Cardiac fibroblast (primary cell): Measurements from ENCODE around the gene PARP11.

Source experiments
- DNase-seq, 2 donors: peaks; one replicate each; pipeline versions ENCODE4 v3.0.0 to v3.0.0-alpha.2; 2010; ENCODE audit warnings: low read depth in 2 of 2
- H3K4me3 ChIP-seq, 2 donors: replicated peaks in 1 of 2; 1 replicate in 1 of 2; 2 replicates in 1 of 2; pipeline ENCODE4 v1.5.1; 2011; ENCODE audit warnings: low read depth in 2 of 2, low read length in 2 of 2, mild to moderate bottlenecking in 2 of 2, moderate library complexity in 1 of 2
- TF ChIP-seq, protein P1 (sequence below): IDR thresholded peaks from one replicate; pipeline ENCODE4 v1.5.1; 2011; ENCODE audit warnings: low read depth, mild to moderate bottlenecking, low read length, inconsistent platforms

The PARP11 gene, protein sequence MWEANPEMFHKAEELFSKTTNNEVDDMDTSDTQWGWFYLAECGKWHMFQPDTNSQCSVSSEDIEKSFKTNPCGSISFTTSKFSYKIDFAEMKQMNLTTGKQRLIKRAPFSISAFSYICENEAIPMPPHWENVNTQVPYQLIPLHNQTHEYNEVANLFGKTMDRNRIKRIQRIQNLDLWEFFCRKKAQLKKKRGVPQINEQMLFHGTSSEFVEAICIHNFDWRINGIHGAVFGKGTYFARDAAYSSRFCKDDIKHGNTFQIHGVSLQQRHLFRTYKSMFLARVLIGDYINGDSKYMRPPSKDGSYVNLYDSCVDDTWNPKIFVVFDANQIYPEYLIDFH

DNA sequence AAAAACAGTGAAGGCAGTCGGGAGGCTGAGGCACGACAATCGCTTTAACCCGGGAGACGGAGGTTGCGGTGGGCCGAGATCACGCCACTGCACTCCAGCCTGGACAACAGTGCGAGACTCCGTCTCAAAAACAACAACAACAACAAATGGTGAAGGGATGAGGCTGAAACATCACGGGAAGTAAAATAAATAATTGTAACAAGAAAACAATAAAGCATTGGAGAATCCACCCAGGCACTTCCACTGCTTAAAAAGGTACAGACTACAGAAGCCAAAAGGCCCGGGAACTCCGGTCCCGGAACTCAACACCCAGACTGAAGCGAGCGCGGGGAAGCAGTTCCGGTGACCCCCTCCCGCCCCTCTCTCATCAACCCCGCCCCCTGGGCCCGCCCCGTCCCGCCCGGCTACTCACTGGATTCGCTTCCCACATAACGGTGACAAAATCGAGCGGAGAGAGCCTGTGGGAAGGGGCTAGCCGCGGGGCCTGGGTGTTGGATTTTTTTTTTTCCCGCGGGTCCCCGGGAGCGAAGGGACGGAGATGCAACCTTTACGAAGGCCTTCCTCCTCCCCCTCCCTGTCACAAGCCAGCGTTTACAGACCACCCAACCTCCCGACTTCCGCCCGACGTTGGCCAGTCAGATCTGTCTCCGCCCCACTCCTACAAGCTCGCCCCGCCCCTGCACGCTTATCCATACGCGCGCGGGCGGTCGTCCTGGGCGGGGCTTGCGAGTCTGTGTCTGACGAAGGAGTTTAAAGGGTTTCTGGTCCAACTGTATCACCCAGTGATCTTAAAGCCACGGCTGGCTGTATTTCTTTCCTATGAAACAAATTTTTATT is at the start of gene PARP11:
PARP11 (minus strand) TSS at position 600 of the 837 bp plus-strand sequence; CDS start at position 430, 170 bp downstream.
- peak; percentile 96 to 97 for DNase-seq
- TF ChIP-seq, protein P1, sequence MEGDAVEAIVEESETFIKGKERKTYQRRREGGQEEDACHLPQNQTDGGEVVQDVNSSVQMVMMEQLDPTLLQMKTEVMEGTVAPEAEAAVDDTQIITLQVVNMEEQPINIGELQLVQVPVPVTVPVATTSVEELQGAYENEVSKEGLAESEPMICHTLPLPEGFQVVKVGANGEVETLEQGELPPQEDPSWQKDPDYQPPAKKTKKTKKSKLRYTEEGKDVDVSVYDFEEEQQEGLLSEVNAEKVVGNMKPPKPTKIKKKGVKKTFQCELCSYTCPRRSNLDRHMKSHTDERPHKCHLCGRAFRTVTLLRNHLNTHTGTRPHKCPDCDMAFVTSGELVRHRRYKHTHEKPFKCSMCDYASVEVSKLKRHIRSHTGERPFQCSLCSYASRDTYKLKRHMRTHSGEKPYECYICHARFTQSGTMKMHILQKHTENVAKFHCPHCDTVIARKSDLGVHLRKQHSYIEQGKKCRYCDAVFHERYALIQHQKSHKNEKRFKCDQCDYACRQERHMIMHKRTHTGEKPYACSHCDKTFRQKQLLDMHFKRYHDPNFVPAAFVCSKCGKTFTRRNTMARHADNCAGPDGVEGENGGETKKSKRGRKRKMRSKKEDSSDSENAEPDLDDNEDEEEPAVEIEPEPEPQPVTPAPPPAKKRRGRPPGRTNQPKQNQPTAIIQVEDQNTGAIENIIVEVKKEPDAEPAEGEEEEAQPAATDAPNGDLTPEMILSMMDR, result no peak
- H3K4me3 ChIP-seq, result peak within 1 kb of the TSS; percentile 59 to 69

DNA sequence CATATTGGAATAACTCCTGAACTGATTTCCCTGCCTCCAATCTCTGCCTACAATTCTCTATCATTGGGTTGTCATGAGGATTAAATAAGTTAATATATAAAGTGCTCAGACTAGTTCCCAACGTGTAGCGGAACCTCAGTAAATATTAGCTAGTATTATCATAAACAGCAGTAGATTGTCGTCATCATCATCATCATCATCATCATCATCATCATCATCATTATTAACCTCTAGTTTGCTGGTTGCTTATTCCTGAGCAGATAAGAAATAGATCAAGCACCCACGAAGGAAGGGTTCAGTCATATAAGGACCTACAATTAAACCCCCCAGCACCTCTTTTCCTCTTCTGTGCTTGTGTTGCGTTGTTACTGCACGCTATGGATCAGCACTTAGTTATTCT is 48.8 kb upstream of the PARP11 start:
- TF ChIP-seq, protein P1, result no peak
- no peak for DNase-seq
- H3K4me3 ChIP-seq, result no peak overlapping the region

DNA sequence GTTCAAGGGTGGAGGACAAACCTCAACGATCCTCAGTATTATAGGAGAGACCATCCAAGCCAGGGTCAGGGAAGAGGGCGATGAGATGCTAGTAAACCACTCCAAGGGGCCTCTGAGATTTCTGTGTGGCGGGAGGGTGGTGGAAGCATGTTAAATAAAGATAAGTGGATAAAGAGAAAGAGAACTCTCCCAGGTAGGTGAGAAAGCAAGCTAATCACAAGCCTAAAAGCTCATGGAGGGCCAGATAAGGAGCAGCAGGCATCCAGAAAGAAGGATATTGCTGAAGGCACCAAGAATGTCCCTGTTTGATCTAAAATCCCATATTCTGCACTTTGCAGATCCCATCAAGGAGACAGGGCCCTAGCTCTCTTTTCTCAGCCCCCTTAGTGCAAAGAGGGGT is 48.3 kb upstream of the PARP11 start:
- H3K4me3 ChIP-seq, result no peak overlapping the region
- DNase-seq, result no peak
- TF ChIP-seq, protein P1, result no peak

DNA sequence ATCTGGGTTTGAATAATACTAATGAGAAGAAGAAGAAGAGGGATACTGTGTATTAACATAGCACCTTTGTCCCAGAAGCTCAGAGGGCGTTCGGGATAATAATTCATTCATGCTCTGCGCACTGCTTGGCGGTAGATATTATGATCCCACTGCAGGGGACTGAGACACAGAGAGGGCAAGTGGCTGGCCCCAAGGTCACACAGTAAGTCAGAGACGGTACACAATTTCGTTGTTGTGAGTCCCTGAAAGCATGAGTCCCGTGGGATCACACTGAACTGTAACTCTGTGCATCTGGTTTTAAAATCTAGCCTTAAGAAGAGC is 47.9 kb upstream of the PARP11 start:
- TF ChIP-seq, protein P1, result no peak
- H3K4me3 ChIP-seq, result no peak overlapping the region
- DNase-seq, result no peak

DNA sequence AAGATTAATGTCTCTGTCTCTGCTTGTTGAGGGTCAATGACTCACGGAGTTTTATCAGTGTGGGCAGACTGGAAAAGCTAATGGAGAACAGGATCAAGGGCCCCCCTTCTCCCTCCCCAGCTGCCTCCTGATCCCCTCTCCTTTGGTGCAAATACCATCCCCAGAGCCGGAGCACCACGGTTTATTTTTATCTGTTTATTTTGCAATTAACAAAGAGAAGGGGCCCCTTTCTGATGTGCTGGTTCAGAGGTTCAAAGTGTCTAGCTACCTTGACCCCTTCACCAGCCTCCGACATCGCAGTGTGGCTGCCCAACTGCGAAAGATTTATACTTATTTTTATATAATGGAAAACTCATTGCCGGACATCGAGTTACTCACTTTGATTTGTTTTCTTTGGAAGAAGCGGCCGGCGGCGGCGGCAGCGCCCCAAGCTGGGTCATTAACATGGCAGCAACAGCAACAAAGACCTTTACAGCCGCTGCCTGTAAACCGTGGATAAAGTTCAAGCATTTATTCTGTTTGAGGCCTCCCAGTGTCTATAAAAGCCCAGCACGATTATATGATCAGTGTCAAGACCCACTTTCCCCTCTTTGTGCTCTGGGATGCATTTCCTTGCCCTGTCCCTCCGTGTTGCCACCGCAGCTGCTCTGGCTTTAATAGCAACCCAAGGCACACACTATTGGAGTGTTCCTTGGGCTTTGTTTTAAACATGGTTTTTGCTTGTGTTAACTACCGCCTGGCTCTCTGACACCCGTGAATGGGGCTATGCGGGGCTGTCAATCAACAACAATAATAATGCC is 47.4 kb upstream of the PARP11 start:
- no peak overlapping the region for H3K4me3 ChIP-seq
- TF ChIP-seq, protein P1, result no peak
- DNase-seq, result no peak

DNA sequence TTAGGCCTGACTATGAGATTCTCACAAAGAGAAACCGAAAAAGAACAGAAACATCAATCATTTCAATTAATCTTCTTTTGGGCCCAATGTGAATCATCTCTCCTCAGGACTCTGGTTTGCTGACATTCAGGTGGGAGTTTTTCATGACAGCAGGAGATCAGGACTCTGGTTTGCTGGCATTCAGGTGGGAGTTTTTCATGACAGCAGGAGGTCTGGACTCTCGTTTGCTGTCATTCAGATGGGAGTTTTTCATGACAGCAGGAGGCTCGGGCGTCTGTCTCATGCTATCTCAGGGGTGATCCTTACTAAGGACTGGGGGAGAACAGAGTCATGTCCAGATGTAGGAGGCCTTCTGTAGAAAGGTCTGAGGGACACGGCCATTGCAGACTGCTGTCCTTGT is 40.1 kb upstream of the PARP11 start:
- H3K4me3 ChIP-seq, result no peak overlapping the region
- TF ChIP-seq, protein P1, result no peak
- DNase-seq, result no peak
